Cardiac fibroblast (primary cell): ENCODE results near the gene CD151.
A peak's percentile ranks its signal among the peaks of the same experiment; 100 is the strongest.

Experiments
- DNase-seq, 2 donors: peaks; one replicate each; pipeline versions ENCODE4 v3.0.0 to v3.0.0-alpha.2; 2010; ENCODE audit warnings: low read depth in 2 of 2
- H3K4me3 ChIP-seq, 2 donors: replicated peaks in 1 of 2; 1 replicate in 1 of 2; 2 replicates in 1 of 2; pipeline ENCODE4 v1.5.1; 2011; ENCODE audit warnings: low read depth in 2 of 2, low read length in 2 of 2, mild to moderate bottlenecking in 2 of 2, moderate library complexity in 1 of 2
- TF ChIP-seq, protein P1 (sequence below): IDR thresholded peaks from one replicate; pipeline ENCODE4 v1.5.1; 2011; ENCODE audit warnings: low read depth, mild to moderate bottlenecking, low read length, inconsistent platforms

Gene CD151

DNA sequence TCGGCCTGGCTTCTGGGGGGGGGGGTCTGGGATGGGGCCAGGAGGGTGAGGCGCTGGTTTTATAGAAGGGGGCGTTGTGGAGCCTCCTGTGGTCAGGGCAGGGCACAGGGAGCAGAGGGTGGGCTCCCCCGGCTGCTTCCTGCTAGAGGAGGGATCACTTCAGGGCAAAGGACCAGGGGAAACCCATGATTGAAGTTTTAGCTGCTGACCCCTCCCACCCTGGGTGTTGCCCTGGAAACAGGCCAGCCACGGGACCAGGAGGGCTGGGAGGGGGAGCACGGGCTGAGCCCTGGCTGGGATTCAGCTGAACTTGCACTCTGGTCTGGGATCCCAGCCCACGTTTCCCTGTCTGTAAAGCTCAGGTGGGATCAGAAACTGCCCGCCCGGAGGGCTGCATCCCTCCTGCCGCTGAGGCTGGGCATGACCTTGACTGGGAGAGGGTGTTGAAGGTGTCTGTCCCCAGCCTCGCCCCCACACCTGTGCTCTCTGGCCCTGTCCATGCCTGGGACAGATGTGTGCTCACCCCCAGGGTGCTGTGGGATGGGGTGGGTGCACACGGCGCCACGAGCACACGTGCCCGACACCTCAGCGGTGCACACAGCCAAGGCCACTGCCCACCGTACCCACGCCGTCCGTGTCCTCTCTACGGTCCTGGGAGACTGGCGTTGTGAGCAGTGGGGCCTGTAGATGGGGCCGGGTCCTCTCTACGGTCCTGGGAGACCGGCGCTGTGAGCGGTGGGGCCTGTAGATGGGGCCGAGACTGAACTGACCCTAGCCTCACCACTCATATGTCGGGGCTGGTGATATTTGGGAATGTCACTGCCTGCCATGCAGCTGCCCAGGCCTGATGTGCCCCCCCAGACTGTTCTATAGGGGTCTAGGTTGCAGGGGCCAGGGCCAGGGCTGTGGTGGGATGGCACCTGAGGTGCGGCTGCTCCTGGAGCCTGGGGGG is 12.2 kb downstream of the CD151 start:
- DNase-seq = peak; percentile 89 to 99
- H3K4me3 ChIP-seq = peak overlapping the region; percentile 66 to 73
- TF ChIP-seq, protein P1, sequence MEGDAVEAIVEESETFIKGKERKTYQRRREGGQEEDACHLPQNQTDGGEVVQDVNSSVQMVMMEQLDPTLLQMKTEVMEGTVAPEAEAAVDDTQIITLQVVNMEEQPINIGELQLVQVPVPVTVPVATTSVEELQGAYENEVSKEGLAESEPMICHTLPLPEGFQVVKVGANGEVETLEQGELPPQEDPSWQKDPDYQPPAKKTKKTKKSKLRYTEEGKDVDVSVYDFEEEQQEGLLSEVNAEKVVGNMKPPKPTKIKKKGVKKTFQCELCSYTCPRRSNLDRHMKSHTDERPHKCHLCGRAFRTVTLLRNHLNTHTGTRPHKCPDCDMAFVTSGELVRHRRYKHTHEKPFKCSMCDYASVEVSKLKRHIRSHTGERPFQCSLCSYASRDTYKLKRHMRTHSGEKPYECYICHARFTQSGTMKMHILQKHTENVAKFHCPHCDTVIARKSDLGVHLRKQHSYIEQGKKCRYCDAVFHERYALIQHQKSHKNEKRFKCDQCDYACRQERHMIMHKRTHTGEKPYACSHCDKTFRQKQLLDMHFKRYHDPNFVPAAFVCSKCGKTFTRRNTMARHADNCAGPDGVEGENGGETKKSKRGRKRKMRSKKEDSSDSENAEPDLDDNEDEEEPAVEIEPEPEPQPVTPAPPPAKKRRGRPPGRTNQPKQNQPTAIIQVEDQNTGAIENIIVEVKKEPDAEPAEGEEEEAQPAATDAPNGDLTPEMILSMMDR = no peak

DNA sequence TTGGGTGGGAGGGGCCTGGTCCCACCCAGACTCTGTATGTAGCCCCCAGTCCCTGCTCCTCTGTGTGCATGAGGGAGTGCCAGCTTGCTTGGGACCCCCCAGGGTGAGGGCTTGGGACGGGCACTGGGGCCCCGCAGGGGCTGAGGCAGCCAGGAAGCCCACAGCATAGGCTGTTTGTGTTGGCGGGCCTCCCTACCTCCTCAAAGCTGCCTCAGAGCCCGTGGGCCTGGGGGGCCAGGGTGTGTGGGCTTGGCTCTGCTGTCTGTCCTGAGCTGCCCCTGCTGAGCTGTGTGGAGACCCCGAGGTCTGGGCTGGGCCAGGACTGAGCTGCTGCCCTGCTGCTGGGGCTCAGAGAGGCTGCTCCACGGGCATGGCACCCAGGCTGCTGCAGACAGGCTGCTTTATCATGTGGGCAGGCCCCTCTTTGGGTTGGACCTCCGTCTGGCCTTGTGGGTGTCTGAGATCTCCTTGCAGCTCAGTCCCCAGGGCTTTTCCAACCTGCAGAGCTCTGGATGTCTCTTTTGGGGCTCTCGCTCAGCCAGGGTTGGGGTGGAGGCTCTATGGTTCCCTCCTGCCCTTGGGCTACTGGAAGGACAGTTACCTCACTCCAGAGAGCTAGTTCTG is 13.2 kb downstream of the CD151 start:
- peak in 1 of 2 donors; percentile 79 for DNase-seq
- TF ChIP-seq, protein P1 = no peak
- H3K4me3 ChIP-seq = peak overlapping the region in 1 of 2 donors; percentile 73

DNA sequence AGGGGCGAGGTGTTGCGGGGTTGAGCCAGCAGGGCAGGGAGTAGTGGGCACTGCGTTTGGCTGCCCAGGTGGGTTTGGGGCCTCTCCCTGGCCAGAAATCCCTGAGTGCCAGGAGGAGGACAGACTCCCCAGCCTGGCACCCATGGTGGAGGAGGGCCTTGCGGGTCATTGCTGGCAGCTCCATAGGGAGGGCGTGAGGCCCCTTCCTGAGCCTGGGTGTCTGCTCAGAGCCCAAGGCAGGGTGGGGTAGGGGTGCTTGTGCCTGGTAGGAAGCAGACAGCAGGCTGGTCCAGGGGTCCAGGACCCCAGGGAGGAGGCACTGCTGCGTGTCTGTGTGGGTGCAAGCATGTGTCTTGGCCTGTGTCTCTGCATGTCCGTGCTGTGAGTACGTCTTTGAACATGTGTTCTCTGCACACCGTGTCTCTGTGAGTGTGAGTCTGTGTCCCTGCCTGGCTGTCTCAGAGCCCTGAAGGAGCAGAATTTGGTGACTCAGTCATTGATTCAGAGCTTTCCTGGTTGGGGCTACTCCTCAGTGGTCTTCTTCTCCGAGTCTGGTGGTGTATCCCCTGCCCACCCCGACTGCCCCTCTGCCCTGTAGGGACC is 13.8 kb downstream of the CD151 start:
- DNase-seq = peak in 1 of 2 donors; percentile 67
- H3K4me3 ChIP-seq = no peak overlapping the region
- TF ChIP-seq, protein P1 = no peak

DNA sequence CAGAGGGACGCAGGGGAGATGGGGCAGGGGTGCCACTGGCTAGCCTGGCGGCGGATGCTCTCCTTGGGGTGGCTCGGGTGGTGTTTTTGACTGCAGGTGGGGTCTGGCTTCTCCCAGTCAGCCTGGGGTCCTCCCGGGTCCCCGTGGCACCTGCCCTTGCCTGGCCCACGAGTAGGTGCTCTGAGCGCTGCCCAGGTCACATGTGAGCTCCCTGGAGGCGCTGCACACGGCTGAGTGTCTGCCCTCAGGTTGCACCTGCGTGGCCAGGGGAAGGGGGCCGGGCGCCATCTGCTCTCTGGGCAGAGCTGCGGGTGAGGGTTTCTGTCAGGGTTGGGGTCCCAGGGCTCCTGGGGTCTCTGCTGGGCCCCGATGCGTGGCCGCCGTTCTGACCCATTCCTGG is 15.1 kb downstream of the CD151 start:
- no peak for DNase-seq
- H3K4me3 ChIP-seq = no peak overlapping the region
- TF ChIP-seq, protein P1 = no peak

DNA sequence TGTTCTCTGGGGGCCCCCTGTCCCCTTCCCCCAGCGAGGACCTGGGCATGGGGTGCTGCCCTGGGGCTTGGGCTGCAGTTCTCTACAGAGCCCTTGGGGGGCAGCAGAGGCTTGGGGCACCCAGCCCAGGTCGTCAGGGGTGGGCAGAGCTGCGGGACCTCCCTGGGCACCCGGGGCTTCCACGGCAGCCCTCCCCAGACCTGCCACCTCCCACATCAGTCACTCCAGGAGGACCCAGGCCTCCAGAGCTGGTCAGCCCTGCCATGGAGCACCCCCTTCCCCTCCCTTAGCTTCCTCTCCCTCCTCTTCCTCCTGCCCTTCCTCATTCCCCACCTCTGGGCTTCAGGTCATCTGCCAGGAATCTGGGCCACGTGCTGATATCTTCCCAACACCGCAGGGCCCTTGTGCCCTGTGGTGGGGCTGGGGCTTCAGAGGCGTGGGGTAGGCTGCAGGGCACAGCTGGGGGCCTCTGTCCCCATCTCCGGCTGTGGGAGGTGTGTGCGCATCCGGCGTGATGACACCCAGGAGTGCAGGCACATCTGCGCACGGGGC is 15.7 kb downstream of the CD151 start:
- TF ChIP-seq, protein P1 = peak; percentile 96
- peak in 1 of 2 donors; percentile 54 for DNase-seq
- H3K4me3 ChIP-seq = no peak overlapping the region

DNA sequence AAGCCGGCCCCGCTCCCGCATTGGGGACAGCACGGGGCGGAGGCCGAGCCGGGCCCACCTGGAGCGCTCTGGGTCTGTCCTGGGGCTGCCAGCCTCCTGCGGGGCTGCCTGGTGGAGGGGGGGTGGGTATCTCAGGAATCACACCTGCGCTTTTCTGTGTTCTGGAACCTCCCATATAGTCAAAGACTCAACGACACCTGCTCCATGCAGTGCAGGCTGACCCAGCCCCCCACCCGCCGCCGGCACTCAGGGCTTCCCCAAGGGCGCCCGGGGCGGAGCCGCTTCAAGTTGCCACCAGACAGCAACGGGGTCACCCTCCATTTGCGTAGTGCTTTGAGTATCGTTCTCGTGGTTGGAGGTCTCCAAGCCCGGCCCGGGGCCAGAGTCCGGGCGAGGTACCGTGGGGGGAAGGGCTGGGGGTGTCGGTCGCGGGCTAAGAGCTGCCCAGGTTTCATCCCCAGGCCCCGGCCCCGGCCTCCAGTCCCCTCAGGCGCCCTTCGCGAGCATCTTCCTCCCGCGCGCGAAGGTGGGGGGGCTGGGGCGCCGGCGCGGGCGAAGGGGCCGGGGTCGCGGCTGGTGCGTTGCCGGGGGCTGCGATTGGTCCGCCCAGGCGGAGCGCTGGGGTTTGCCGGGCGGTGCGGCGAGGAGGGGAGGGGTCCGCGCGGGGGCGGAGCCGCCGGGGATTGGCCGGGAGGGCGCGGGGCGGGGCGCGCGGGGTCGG is 16.5 kb downstream of the CD151 start:
- DNase-seq = no peak
- H3K4me3 ChIP-seq = peak overlapping the region in 1 of 2 donors; percentile 41
- TF ChIP-seq, protein P1 = no peak
